GM23248 (cell line): ENCODE results near the gene SELENOI. TPM values are rescaled to one million over a fixed set of nuclear protein-coding genes. Genes with fewer than 3 reads are reported as not detected.

Experiments used
- DNase-seq: peaks from one replicate; pipeline ENCODE4 v3.0.0-alpha.2; 2015
- H2AFZ ChIP-seq: fragments of 200-600 bp; sonication (generic); 2 replicates; pipeline ENCODE4 v1.6.1; 2016; ENCODE audit warnings: antibody characterized with exemption
- H3F3A ChIP-seq: fragments of 200-600 bp; sonication (generic); 2 replicates; pipeline ENCODE4 v1.6.1; 2016; ENCODE audit warnings: mild to moderate bottlenecking, antibody characterized with exemption, mixed run types; ENCODE audit not compliant: insufficient read depth
- H3K27ac ChIP-seq: fragments of 200-600 bp; sonication (generic); 2 replicates; pipeline ENCODE4 v1.5.1; 2016; ENCODE audit warnings: mild to moderate bottlenecking
- H3K27me3 ChIP-seq: fragments of 200-600 bp; sonication (generic); replicated peaks from 2 replicates; pipeline ENCODE4 v1.6.1; 2016; ENCODE audit warnings: mild to moderate bottlenecking; ENCODE audit not compliant: insufficient read depth
- H3K36me3 ChIP-seq: fragments of 200-600 bp; sonication (generic); 2 replicates; pipeline ENCODE4 v1.6.1; 2016; ENCODE audit warnings: low read depth, mild to moderate bottlenecking
- H3K4me1 ChIP-seq: fragments of 200-600 bp; sonication (generic); 2 replicates; pipeline ENCODE4 v1.6.1; 2016; ENCODE audit warnings: mild to moderate bottlenecking; ENCODE audit not compliant: insufficient read depth
- H3K4me2 ChIP-seq: fragments of 200-600 bp; sonication (generic); one replicate; pipeline ENCODE4 v1.6.1; 2016; ENCODE audit warnings: mild to moderate bottlenecking; ENCODE audit not compliant: unreplicated experiment
- H3K4me3 ChIP-seq: fragments of 200-600 bp; sonication (generic); 2 replicates; pipeline ENCODE4 v1.5.1; 2016; ENCODE audit warnings: mild to moderate bottlenecking
- H3K79me2 ChIP-seq: fragments of 200-600 bp; sonication (generic); 2 replicates; pipeline ENCODE4 v1.6.1; 2016; ENCODE audit warnings: mild to moderate bottlenecking; ENCODE audit not compliant: insufficient read depth
- H3K9ac ChIP-seq: fragments of 200-600 bp; sonication (generic); 2 replicates; pipeline ENCODE4 v1.6.1; 2016; ENCODE audit warnings: mild to moderate bottlenecking
- H3K9me2 ChIP-seq: fragments of 200-600 bp; sonication (generic); 2 replicates; pipeline ENCODE4 v1.6.1; 2016; ENCODE audit warnings: mixed run types, mild to moderate bottlenecking, moderate library complexity; ENCODE audit not compliant: insufficient read depth
- H3K9me3 ChIP-seq: fragments of 200-600 bp; sonication (generic); one replicate; pipeline ENCODE4 v1.6.1; 2017; ENCODE audit warnings: low read depth
- H4K20me1 ChIP-seq: fragments of 200-600 bp; sonication (generic); 2 replicates; pipeline ENCODE4 v1.6.0; 2016; ENCODE audit not compliant: insufficient read depth
- EZH2 ChIP-seq: fragments of 200-600 bp; sonication (generic); IDR thresholded peaks from 2 replicates; pipeline ENCODE4 v1.6.1; 2018; ENCODE audit warnings: antibody characterized with exemption, mild to moderate bottlenecking; ENCODE audit not compliant: insufficient read depth, poor library complexity, severe bottlenecking
- EZH2phosphoT487 ChIP-seq: fragments of 200-600 bp; sonication (generic); IDR thresholded peaks from 2 replicates; pipeline ENCODE4 v1.6.1; 2018; ENCODE audit warnings: antibody characterized with exemption, moderate library complexity, mild to moderate bottlenecking, low read depth; ENCODE audit not compliant: insufficient read depth
- WGBS, 2 experiments: methylation state at CpG; one replicate each; pipeline ENCODE4 v1.1.6; 2015 to 2017; ENCODE audit warnings: low lambda C conversion rate in 2 of 2, low coverage in 1 of 2; ENCODE audit errors: missing lambda C conversion rate in 2 of 2; 5-methylcytosine and 5-hydroxymethylcytosine counted together
- in situ Hi-C: fragments of 300-500 bp; cut with MboI; formaldehyde crosslinking; loops from 2 replicates; pipeline ENCODE4 v1.15.0; 2020
- polyA plus RNA-seq: library from polyadenylated mRNA; unstranded; fragments of >200 nt; fragmentation: Nextera tagmentation; extraction: Ambion mirVana; gene quantifications from 2 replicates; pipeline ENCODE4 v1.2.1, GENCODE V29; 2016
- total RNA-seq: library from RNA; depleted of rRNA; stranded (reverse); fragments of >200 nt; shearing (Covaris generic); gene quantifications from 2 replicates; pipeline ENCODE4 v1.2.3, GENCODE V29; 2014

The SELENOI gene
- total and polyA plus RNA-seq, 2 experiments from 2014 or later = 3.6 to 19.8 TPM

GRCh38 chr2:26395394-26395793 lies 49.5 kb downstream of the SELENOI start:
- no peak overlapping the region for H3K4me3 ChIP-seq
- H3K36me3 ChIP-seq = peaks cover 3% of the 10 kb centered on the region; the same call in 1 of the 2 replicates
- H2AFZ ChIP-seq = no peak overlapping the region
- TF ChIP-seq EZH2 = no peak
- TF ChIP-seq EZH2phosphoT487 = no peak
- no peak overlapping the region for H3K27ac ChIP-seq
- H3K27me3 ChIP-seq = no peaks in the 10 kb centered on the region
- no peaks in the 10 kb centered on the region for H3K9me2 ChIP-seq
- no peaks in the 10 kb centered on the region for H4K20me1 ChIP-seq
- 0 out of 2 replicates have a peak, but pooled peaks cover 8% of the 10 kb centered on the region for H3F3A ChIP-seq
- no peaks in the 10 kb centered on the region for H3K9me3 ChIP-seq
- in situ Hi-C loops = no loop called here
- no peaks in the 10 kb centered on the region for H3K79me2 ChIP-seq
- no peak overlapping the region for H3K9ac ChIP-seq
- DNase-seq = no peak
- no peak overlapping the region for H3K4me2 ChIP-seq
- no peaks in the 10 kb centered on the region for H3K4me1 ChIP-seq
- WGBS, 2 experiments = 28 to 35% methylated on average over 4 of the region's 4 CpGs

- H3K4me3 ChIP-seq = no peak overlapping the region
- no peaks in the 10 kb centered on the region for H3K9me3 ChIP-seq
- no peak overlapping the region for H3K27ac ChIP-seq
- no peak overlapping the region for H2AFZ ChIP-seq
- WGBS, 2 experiments = 97 to 99% methylated on average over 5 of the region's 5 CpGs
- H3K4me2 ChIP-seq = no peak overlapping the region
- no peak for TF ChIP-seq EZH2
- TF ChIP-seq EZH2phosphoT487 = no peak
- H3K9me2 ChIP-seq = no peaks in the 10 kb centered on the region
- no peaks in the 10 kb centered on the region for H4K20me1 ChIP-seq
- H3F3A ChIP-seq = 0 out of 2 replicates have a peak, but pooled peaks cover 8% of the 10 kb centered on the region
- no peaks in the 10 kb centered on the region for H3K36me3 ChIP-seq
- H3K4me1 ChIP-seq = no peaks in the 10 kb centered on the region
- in situ Hi-C loops = no loop called here
- no peaks in the 10 kb centered on the region for H3K79me2 ChIP-seq
- no peak overlapping the region for H3K9ac ChIP-seq
- no peak for DNase-seq
- H3K27me3 ChIP-seq = no peaks in the 10 kb centered on the region
Measured at GRCh38 chr2:26396734-26397298, 50.9 kb downstream of the SELENOI start.

- no peaks in the 10 kb centered on the region for H3K9me3 ChIP-seq
- H3F3A ChIP-seq = 0 out of 2 replicates have a peak, but pooled peaks cover 12% of the 10 kb centered on the region
- no peaks in the 10 kb centered on the region for H3K9me2 ChIP-seq
- H3K27me3 ChIP-seq = no peaks in the 10 kb centered on the region
- no peaks in the 10 kb centered on the region for H4K20me1 ChIP-seq
- TF ChIP-seq EZH2phosphoT487 = no peak
- TF ChIP-seq EZH2 = no peak
- WGBS, 2 experiments = 31 to 41% methylated on average over 4 of the region's 4 CpGs
- in situ Hi-C loops = no loop called here
- no peak for DNase-seq
- no peaks in the 10 kb centered on the region for H3K36me3 ChIP-seq
- H2AFZ ChIP-seq = no peak overlapping the region
- H3K4me3 ChIP-seq = no peak overlapping the region
- H3K79me2 ChIP-seq = no peaks in the 10 kb centered on the region
- H3K4me1 ChIP-seq = no peaks in the 10 kb centered on the region
- H3K27ac ChIP-seq = no peak overlapping the region
- no peak overlapping the region for H3K9ac ChIP-seq
- no peak overlapping the region for H3K4me2 ChIP-seq
Measured at GRCh38 chr2:26399771-26400376, 53.9 kb downstream of the SELENOI start.

GRCh38 chr2:26400723-26401122 lies 54.8 kb downstream of the SELENOI start:
- H3F3A ChIP-seq = 0 out of 2 replicates have a peak, but pooled peaks cover 12% of the 10 kb centered on the region
- no peak overlapping the region for H3K4me3 ChIP-seq
- no peaks in the 10 kb centered on the region for H4K20me1 ChIP-seq
- DNase-seq = peak; percentile 5
- H3K36me3 ChIP-seq = no peaks in the 10 kb centered on the region
- in situ Hi-C loops = no loop called here
- H3K79me2 ChIP-seq = no peaks in the 10 kb centered on the region
- TF ChIP-seq EZH2phosphoT487 (no peak), EZH2 (no peak)
- H3K9me3 ChIP-seq = no peaks in the 10 kb centered on the region
- H2AFZ ChIP-seq = no peak overlapping the region
- no peaks in the 10 kb centered on the region for H3K9me2 ChIP-seq
- H3K27ac ChIP-seq = no peak overlapping the region
- no peak overlapping the region for H3K4me2 ChIP-seq
- WGBS, 2 experiments = 81 to 89% methylated on average over 5 of the region's 5 CpGs
- H3K9ac ChIP-seq = no peak overlapping the region
- H3K27me3 ChIP-seq = no peaks in the 10 kb centered on the region
- no peaks in the 10 kb centered on the region for H3K4me1 ChIP-seq
